GM13977 (cell line): ENCODE measurements around the gene CSRP1.

Experiments
- DNase-seq: peaks from one replicate; pipeline ENCODE4 v3.0.0; 2012; ENCODE audit warnings: low spot score
- CTCF ChIP-seq: IDR thresholded peaks from 2 replicates; pipeline ENCODE4 v1.5.1; 2012; ENCODE audit warnings: mild to moderate bottlenecking, control low read depth; ENCODE audit not compliant: insufficient read depth; ENCODE audit errors: extremely low read depth, missing control alignments
- in situ Hi-C: fragments of 300-500 bp; cut with MboI; formaldehyde crosslinking; loops from one replicate; pipeline ENCODE4 v1.12.0; 2022; ENCODE audit warnings: low sequenced_read_pairs, low pct_unique_long_range_greater_than_20kb, mixed read lengths, inconsistent platforms; ENCODE audit not compliant: unreplicated experiment

CSRP1 gene

GRCh38 chr1:201537467-201537866, 30.5 kb upstream of the CSRP1 start:
- no peak for TF ChIP-seq CTCF
- DNase-seq = no peak
- in situ Hi-C loops = no loop called here

GRCh38 chr1:201537028-201537427, 30.1 kb upstream of the CSRP1 start:
- in situ Hi-C loops = no loop called here
- DNase-seq = no peak
- no peak for TF ChIP-seq CTCF

- no peak for DNase-seq
Observed at GRCh38 chr1:201536558-201536957, 29.6 kb upstream of the CSRP1 start.

GRCh38 chr1:201535919-201536245, 29.0 kb upstream of the CSRP1 start:
- in situ Hi-C loops = no loop called here
- TF ChIP-seq CTCF = no peak

More at GRCh38 chr1:201536558-201536957, 29.6 kb upstream of the CSRP1 start:
- in situ Hi-C loops = no loop called here
- no peak for TF ChIP-seq CTCF

GRCh38 chr1:201535046-201535918, 28.4 kb upstream of the CSRP1 start:
- DNase-seq = no peak
- no peak for TF ChIP-seq CTCF
- in situ Hi-C loops = no loop called here

More at GRCh38 chr1:201535919-201536245, 29.0 kb upstream of the CSRP1 start:
- DNase-seq = no peak

- no peak for DNase-seq
- in situ Hi-C loops = no loop called here
- no peak for TF ChIP-seq CTCF
Observed at GRCh38 chr1:201533836-201534235, 26.9 kb upstream of the CSRP1 start.
